Measurements from ENCODE around the gene KCNJ1. TPM values are rescaled to one million over a fixed set of nuclear protein-coding genes. Genes with fewer than 3 reads are reported as not detected.

The KCNJ1 gene
- total and polyA plus RNA-seq, 2 donors (not counting 3 experiments of a cell fraction or from before 2014, with no cell fraction given) = not detected

DNA sequence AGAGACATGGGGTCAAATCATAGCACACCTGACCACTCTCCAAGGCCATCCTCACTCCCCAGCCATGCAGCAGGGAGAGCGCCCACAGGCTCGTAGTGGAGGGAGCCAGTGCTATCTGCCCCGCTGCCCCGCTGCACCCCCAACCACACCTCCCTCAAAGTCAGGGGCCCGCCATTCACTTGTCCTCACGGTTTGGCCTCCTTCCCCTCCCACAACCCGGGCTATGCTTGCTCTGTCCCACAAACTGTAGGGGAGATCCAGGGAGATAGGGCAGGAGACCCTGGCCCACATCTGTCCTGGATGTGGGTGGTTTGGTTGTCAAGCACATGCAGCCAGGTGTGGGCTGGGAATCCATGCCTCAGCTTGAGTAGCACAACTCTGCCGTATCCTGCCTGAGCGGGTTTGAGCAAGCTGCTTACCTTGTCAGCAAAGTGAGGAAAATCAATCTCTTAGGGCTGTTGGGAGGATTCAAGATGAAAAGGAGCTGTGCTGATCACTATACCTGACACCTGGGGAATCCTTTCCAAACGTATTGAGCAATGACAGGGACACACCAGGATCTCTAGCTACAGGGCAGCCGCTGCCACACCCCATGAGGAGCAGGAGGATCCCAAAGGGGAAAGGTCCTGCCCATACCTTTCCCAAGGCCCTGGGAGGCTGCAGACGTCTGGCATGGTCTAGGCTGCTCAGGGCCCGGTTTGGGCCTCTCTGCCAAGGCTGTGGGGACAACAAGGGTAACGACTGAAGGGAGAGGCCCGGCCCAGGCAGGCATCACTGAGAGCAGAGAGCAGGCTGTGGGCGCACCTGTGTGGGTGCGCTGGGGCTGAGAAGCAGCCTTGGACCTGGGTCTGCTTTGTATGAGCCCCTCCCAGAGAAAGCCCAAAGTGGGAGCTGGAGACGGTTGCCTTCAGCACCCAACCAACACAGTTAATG lies 47.4 kb upstream of the KCNJ1 start:
- BruUV-seq (replicated peaks) = no TSS peak
- dilution Hi-C loops (cut with MboI; ENCODE audit: extremely low pct_ligation_motif_present, low sequenced_read_pairs) (no loop called here), intact Hi-C loops (cut with micrococcal nuclease) (no loop called here)
- ChIA-PET POLR2A (no interaction called here), CTCF (interaction anchor here (0.8 to 1.7 kb wide), 4 partner anchors 8 to 42 kb away, joined by 3 to 5 read pairs (median 5); partner anchors contain the start of gene KCNJ5)
- Histone ChIP-seq H3K4me1 (ENCODE audit: control insufficient read depth, extremely low read depth, insufficient read depth, low read length) (no peaks in the 10 kb centered on the region), H3K4me2 (ENCODE audit: insufficient read depth, low read length) (no peak overlapping the region), H3K9ac (replicated peaks; ENCODE audit: extremely low read depth, insufficient read depth, low read length) (no peak overlapping the region), H3K4me3 (replicated peaks in 1 of 3; ENCODE audit: insufficient read depth in 1 of 3, low read depth in 1 of 3, low read length in 3 of 3) (no peak overlapping the region), H2AFZ (ENCODE audit: low read depth, low read length) (no peak overlapping the region), H4K20me1 (replicated peaks; ENCODE audit: control insufficient read depth, extremely low read depth, insufficient read depth, low read length) (no peaks in the 10 kb centered on the region), H3K9me1 (replicated peaks; ENCODE audit: control insufficient read depth, extremely low read depth, insufficient read depth, low read length) (no peaks in the 10 kb centered on the region), H3K36me3 (ENCODE audit: control insufficient read depth in 2 of 2, extremely low read depth in 1 of 2, insufficient read depth in 2 of 2, low read length in 2 of 2) (no peaks in the 10 kb centered on the region), H3K27ac (ENCODE audit: insufficient read depth, low read depth, low read length) (no peak overlapping the region), H3K79me2 (ENCODE audit: control insufficient read depth, insufficient read depth, low read length) (no peaks in the 10 kb centered on the region), H3K9me3 (replicated peaks; ENCODE audit: control insufficient read depth, insufficient read depth, low read length) (no peaks in the 10 kb centered on the region), H3K27me3 (ENCODE audit: control insufficient read depth in 2 of 2, insufficient read depth in 2 of 2, low read length in 2 of 2) (peaks cover 0 to 6% of the 10 kb centered on the region in 2 experiments)
- FAIRE-seq (no peak), DNase-seq (ENCODE audit: low read depth, low spot score) (no peak)
- TF ChIP-seq POLR2AphosphoS5 (IDR thresholded peaks at IDR 0.05; ENCODE audit: insufficient read depth, low read depth, low read length) = no peak
- TF ChIP-seq POLR2A (IDR thresholded peaks at IDR 0.05; ENCODE audit: low read depth, low read length) = no peak
- TF ChIP-seq MYC (IDR thresholded peaks at IDR 0.05; ENCODE audit: low read depth, low read length) = no peak
- no peak for TF ChIP-seq JUN (IDR thresholded peaks at IDR 0.05; ENCODE audit: borderline replicate concordance, insufficient read depth, insufficient read length, low read depth)
- TF ChIP-seq, protein P1, sequence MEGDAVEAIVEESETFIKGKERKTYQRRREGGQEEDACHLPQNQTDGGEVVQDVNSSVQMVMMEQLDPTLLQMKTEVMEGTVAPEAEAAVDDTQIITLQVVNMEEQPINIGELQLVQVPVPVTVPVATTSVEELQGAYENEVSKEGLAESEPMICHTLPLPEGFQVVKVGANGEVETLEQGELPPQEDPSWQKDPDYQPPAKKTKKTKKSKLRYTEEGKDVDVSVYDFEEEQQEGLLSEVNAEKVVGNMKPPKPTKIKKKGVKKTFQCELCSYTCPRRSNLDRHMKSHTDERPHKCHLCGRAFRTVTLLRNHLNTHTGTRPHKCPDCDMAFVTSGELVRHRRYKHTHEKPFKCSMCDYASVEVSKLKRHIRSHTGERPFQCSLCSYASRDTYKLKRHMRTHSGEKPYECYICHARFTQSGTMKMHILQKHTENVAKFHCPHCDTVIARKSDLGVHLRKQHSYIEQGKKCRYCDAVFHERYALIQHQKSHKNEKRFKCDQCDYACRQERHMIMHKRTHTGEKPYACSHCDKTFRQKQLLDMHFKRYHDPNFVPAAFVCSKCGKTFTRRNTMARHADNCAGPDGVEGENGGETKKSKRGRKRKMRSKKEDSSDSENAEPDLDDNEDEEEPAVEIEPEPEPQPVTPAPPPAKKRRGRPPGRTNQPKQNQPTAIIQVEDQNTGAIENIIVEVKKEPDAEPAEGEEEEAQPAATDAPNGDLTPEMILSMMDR (IDR thresholded peaks at IDR 0.05; ENCODE audit: extremely low read depth in 1 of 2, insufficient read depth in 1 of 2, low read depth in 1 of 2, low read length in 2 of 2) = no peak
- TF ChIP-seq, protein P2, sequence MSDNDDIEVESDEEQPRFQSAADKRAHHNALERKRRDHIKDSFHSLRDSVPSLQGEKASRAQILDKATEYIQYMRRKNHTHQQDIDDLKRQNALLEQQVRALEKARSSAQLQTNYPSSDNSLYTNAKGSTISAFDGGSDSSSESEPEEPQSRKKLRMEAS (IDR thresholded peaks at IDR 0.05; ENCODE audit: insufficient read depth, insufficient read length) = no peak
